IPS DF 6.9 (cell line): Measurements from ENCODE around the gene BIK.
A peak's percentile ranks its signal among the peaks of the same experiment; 100 is the strongest.
"Not testable (repeated sequence)": the region's sequence is repeated elsewhere in the genome, so short reads cannot be mapped to it uniquely, and the experiment has no call there.

Source experiments
- DNase-seq: peaks from one replicate; pipeline ENCODE4 v3.0.0-alpha.2; 2013; ENCODE audit warnings: low read depth, low spot score
- H3K27ac ChIP-seq: one replicate; pipeline ENCODE4 v1.5.1; 2013; ENCODE audit warnings: low read length, control low read depth
- H3K27me3 ChIP-seq: 2 replicates; pipeline ENCODE4 v1.6.1; 2013; ENCODE audit warnings: mild to moderate bottlenecking, low read length; ENCODE audit not compliant: control insufficient read depth, insufficient read depth
- H3K36me3 ChIP-seq: 2 replicates; pipeline ENCODE4 v1.6.1; 2013; ENCODE audit warnings: low read length; ENCODE audit not compliant: control insufficient read depth, insufficient read depth
- H3K4me1 ChIP-seq: 2 replicates; pipeline ENCODE4 v1.6.1; 2013; ENCODE audit warnings: low read length; ENCODE audit not compliant: control insufficient read depth, insufficient read depth
- H3K4me3 ChIP-seq: 2 replicates; pipeline ENCODE4 v1.5.1; 2013; ENCODE audit warnings: mild to moderate bottlenecking, low read length
- H3K9me3 ChIP-seq: 2 replicates; pipeline ENCODE4 v1.6.1; 2013; ENCODE audit warnings: low read length, inconsistent platforms; ENCODE audit not compliant: control insufficient read depth, insufficient read depth
- WGBS: extraction: QIAGEN DNeasy Blood & Tissue Kit; methylation state at CpG from one replicate; pipeline ENCODE4 v1.1.7; 2013; ENCODE audit warnings: mixed read lengths, missing lambda C conversion rate; ENCODE audit not compliant: insufficient read length, insufficient coverage; 5-methylcytosine and 5-hydroxymethylcytosine counted together

The BIK gene

DNA sequence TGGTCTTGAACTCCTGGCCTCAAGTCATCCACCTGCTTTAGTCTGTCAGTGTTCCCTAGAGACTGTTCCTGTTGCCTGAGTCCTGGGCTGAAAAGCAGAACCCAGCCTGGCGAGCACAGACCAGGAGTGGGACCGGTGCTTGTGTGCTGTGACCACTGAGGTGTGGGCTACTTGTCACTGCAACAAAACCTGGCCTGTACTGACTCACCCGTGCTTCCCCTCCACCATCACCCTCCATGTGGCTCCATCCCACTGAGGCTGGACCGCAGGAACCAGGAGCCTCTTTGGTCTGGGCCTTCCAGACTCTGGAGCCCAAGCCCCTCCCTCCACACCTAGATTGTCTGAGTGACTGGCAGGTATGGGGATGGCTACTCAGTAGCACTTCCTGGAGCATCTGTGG is 24.0 kb downstream of the BIK start:
- peaks cover 20% of the 10 kb centered on the region for H3K36me3 ChIP-seq

DNA sequence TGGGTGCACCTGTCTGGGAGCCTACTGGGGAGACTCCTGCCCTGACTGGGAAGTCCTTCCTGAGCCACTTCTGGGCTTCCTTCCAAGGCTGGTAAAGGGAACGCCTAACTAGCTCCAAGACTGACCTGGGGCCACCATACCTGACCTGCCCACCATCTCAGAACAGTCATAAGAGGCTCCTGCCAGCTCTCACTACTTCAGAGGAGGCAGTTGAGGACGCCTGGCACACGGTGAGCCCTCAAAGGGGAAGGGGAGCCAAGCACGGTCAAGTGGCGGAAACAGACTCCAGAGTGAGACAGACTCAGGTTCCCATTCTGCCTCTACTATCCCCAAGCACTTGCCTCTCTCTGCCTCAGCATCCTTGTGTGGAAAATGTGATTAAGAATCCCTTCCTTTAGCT is 25.0 kb downstream of the BIK start:
- no CpG with 5 or more reads among the region's 5 CpGs for WGBS

More for the DNA sequence above, 24.0 kb downstream of the BIK start:
- Histone ChIP-seq H3K9me3 (no peaks in the 10 kb centered on the region), H3K27ac (no peak overlapping the region), H3K27me3 (no peaks in the 10 kb centered on the region), H3K4me3 (no peak overlapping the region), H3K4me1 (no peaks in the 10 kb centered on the region)
- no peak for DNase-seq
- WGBS = no CpG with 5 or more reads among the region's 4 CpGs

DNA sequence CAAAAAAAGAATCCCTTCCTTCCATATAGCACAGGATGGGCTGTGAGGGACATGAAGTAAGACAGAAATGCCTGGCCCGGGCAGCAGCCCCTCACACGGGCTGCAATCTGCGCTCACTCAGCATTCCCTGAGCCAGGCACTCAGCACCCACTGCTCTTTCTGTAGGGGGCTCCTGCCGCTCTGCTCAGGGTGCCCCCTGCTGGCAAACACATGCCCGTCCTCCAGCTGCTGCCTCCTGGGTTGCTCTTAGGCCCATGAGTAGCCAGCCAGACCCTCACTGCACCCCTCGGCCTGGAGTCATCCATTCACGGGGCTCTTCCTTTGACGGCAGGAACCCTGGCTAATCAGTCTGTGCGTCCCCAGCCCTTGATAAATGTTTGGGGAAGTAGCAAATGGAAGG is 25.7 kb downstream of the BIK start:
- no CpG with 5 or more reads among the region's 9 CpGs for WGBS
- Histone ChIP-seq H3K36me3 (peaks cover 23% of the 10 kb centered on the region), H3K4me3 (no peak overlapping the region), H3K27me3 (no peaks in the 10 kb centered on the region), H3K9me3 (no peaks in the 10 kb centered on the region), H3K27ac (no peak overlapping the region), H3K4me1 (no peaks in the 10 kb centered on the region)
- DNase-seq = no peak

More for the DNA sequence above, 25.0 kb downstream of the BIK start:
- no peak overlapping the region for H3K4me3 ChIP-seq
- H3K9me3 ChIP-seq = no peaks in the 10 kb centered on the region
- no peak overlapping the region for H3K27ac ChIP-seq
- peaks cover 23% of the 10 kb centered on the region for H3K36me3 ChIP-seq
- DNase-seq = no peak
- H3K4me1 ChIP-seq = no peaks in the 10 kb centered on the region
- H3K27me3 ChIP-seq = no peaks in the 10 kb centered on the region

DNA sequence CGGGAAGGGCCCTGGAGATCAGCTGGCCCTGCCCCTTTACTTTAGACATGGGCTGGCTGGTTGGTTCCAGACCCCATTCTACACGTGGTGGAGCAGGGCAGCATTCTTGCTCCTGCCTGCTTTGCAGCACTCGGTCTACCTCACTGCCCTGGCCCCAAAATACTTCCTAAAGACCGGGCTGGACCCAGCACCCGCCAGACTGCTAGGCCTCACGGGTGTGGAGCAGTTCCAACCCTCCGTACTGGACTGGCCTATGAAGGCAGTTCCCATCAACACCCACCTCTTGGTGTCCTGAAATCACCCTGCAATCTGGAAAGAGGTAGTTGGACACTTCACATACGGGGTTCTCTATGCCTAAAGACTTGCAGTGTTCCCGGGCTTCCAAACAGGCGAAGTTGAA is 26.3 kb downstream of the BIK start:
- no peak for DNase-seq
- Histone ChIP-seq H3K4me1 (no peaks in the 10 kb centered on the region), H3K9me3 (no peaks in the 10 kb centered on the region), H3K27ac (no peak overlapping the region), H3K27me3 (no peaks in the 10 kb centered on the region), H3K36me3 (peaks cover 23% of the 10 kb centered on the region), H3K4me3 (no peak overlapping the region)
- no CpG with 5 or more reads among the region's 10 CpGs for WGBS

DNA sequence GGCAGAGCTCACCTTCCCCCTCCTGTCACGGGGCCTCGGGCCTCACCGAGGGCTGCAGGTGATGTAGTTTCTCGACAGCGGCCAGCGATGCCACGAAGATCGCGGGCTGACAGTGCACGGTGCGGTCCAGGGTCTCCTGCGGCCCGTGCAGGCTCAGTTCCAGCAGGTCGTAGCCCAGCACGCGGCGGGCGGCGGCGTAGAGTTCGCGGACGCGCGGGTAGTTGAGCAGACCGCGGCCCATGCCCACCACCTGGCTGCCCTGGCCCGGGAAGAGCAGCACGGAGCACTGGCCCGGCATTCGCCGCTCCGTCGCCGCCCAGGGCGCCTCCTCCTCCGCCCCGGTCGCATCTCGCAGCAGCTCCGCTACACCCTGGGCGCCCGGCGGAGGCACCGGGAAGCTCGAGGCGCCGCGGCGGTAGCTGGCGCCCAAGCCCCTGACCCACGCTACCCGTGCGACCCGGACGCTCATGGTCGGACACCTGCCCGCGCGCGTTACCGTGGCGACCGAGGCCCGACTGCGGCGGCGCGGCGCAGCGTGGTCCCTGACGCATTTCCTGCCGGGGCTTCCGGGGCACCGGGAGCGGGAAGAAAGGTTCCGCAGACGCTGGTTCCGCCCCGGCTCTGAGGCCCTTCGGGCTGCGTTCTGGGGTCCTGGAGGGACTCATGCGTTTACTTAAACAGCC is 32.5 kb downstream of the BIK start, which contains the start of gene MCAT:
MCAT (minus strand) TSS at position 519 of the 683 bp plus-strand sequence; CDS start at position 469, 50 bp downstream.
- WGBS = no CpG with 5 or more reads among the region's 83 CpGs
- peak; percentile 55 for DNase-seq

DNA sequence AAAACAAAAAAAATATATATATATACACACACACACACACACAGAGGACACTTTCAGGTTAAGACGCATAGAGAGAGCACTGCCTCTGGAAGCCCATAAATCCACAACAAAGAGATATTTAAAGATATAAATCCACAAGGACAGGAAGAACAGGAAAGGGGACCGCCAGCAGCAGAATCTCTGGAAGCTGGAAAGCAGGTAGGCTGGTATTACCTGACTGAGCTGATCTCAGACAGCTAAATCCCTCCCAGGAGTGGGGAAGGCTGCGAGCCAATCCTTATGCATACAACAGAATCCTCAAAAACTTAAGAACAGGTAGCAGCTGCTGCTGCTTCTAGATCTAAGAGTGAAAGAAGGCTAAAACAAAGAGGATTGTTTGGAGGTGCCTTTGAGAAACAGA is 34.4 kb downstream of the BIK start:
- no peak for DNase-seq
- H3K36me3 ChIP-seq = peaks cover 3% of the 10 kb centered on the region; the same call in 1 of the 2 replicates
- no peak overlapping the region for H3K4me3 ChIP-seq
- no peaks in the 10 kb centered on the region for H3K9me3 ChIP-seq
- no peaks in the 10 kb centered on the region for H3K27me3 ChIP-seq
- no peaks in the 10 kb centered on the region for H3K4me1 ChIP-seq
- no peak overlapping the region for H3K27ac ChIP-seq
- WGBS = no CpG with 5 or more reads among the region's 3 CpGs

More for the DNA sequence above, 32.5 kb downstream of the BIK start, which contains the start of gene MCAT:
- Histone ChIP-seq H3K27me3 (no peaks in the 10 kb centered on the region), H3K4me3 (peak within 1 kb of the TSS; percentile 82), H3K27ac (no peak within 1 kb of the TSS), H3K4me1 (no peaks in the 10 kb centered on the region), H3K36me3 (peaks cover 5% of the 10 kb centered on the region; the same call in 1 of the 2 replicates), H3K9me3 (no peaks in the 10 kb centered on the region)

DNA sequence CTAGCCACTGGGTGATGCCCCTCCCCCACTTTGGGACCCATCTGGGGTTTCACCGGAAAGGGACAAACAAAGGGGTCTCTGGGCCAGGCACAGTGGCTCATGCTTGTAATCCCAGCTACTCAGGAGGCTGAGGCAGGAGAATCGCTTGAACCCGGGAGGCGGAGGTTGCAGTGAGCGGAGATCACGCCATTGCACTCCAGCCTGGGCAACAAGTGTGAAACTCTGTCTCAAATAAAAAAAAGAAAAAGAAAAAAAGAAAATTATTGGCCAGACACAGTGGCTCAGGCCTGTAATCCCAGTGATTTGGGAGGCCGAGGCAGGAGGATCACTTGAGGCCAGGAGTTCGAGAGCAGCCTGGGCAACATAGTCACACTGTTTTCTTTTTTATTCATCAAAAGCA is 34.8 kb downstream of the BIK start:
- no CpG with 5 or more reads among the region's 8 CpGs for WGBS
- not testable (repeated sequence) for H3K27ac ChIP-seq, H3K36me3 ChIP-seq, H3K27me3 ChIP-seq, H3K4me3 ChIP-seq, H3K4me1 ChIP-seq, DNase-seq, H3K9me3 ChIP-seq

DNA sequence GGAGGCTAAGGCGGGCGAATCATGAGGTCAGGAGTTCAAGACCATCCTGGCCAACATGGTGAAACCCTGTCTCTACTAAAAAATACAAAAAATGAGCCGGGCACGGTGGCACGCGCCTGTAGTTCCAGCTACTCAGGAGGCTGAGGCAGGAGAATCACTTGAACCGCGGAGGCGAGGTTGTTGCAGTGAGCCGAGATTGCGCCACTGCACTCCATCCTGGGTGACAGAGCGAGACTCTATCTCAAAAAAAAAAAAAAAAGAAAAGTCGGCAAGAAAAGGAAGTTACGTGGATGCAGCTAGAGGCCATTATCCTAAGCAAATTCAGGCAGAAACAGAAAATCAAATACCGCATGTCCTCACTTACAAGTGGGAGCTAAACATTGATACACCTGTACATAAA is 35.8 kb downstream of the BIK start:
- not testable (repeated sequence) for H3K4me1 ChIP-seq

DNA sequence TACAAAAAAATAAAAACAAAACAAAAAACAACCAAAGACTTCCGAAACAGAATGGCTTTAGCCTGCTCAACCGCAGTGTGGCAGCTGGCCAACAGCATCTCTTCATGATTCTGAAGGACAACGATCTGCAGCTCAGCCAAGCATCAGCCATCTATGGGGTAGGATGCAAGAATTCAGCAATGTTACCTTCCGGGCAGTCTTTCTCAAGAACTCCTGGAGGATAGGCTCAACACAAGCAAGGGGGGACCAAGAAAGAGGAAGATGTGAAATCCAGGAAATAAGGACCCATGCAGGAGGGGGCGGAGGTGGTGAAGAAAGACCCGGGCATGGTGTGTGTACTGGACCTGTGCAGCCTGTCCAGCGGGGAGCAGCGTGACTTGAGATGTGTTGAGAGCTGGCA is 37.3 kb downstream of the BIK start:
- no peak overlapping the region for H3K27ac ChIP-seq
- no peak overlapping the region for H3K4me3 ChIP-seq
- no peak for DNase-seq
- WGBS = no CpG with 5 or more reads among the region's 8 CpGs
- no peaks in the 10 kb centered on the region for H3K36me3 ChIP-seq
- H3K9me3 ChIP-seq = no peaks in the 10 kb centered on the region
- no peaks in the 10 kb centered on the region; the same call in 1 of the 2 replicates for H3K27me3 ChIP-seq
- H3K4me1 ChIP-seq = peaks cover 3% of the 10 kb centered on the region; the same call in 1 of the 2 replicates

More for the DNA sequence above, 35.8 kb downstream of the BIK start:
- H3K9me3 ChIP-seq, H3K27ac ChIP-seq, H3K36me3 ChIP-seq, H3K4me3 ChIP-seq, DNase-seq, H3K27me3 ChIP-seq: not testable (repeated sequence)
- WGBS = no CpG with 5 or more reads among the region's 15 CpGs

DNA sequence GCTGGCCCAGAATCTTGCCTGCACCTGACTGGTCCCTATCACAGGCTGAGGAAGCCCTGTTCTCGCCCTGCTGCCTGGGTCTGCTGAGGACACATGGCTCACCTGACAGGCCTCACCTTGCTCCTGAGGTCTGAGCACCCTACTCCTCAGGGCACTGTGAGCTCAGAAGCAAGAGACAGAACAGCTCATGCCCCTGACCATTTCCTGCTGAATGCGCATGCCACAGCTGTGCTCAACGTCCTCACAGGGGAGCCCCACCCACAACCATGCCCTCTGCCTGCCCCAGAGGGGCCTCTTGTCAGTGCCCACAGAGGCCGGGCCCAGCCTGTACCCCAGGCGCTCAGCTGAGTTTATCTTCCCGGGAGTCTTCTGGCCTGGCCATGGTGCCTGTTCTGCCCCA is 38.0 kb downstream of the BIK start:
- peaks cover 3% of the 10 kb centered on the region; the same call in 1 of the 2 replicates for H3K4me1 ChIP-seq
- no peaks in the 10 kb centered on the region for H3K36me3 ChIP-seq
- WGBS = no CpG with 5 or more reads among the region's 6 CpGs
- no peaks in the 10 kb centered on the region; the same call in 1 of the 2 replicates for H3K27me3 ChIP-seq
- no peak overlapping the region for H3K4me3 ChIP-seq
- DNase-seq = no peak
- H3K27ac ChIP-seq = no peak overlapping the region
- H3K9me3 ChIP-seq = no peaks in the 10 kb centered on the region
